Measurements from ENCODE around the gene SETBP1.
A peak's percentile ranks its signal among the peaks of the same experiment; 100 is the strongest.

Gene SETBP1

DNA sequence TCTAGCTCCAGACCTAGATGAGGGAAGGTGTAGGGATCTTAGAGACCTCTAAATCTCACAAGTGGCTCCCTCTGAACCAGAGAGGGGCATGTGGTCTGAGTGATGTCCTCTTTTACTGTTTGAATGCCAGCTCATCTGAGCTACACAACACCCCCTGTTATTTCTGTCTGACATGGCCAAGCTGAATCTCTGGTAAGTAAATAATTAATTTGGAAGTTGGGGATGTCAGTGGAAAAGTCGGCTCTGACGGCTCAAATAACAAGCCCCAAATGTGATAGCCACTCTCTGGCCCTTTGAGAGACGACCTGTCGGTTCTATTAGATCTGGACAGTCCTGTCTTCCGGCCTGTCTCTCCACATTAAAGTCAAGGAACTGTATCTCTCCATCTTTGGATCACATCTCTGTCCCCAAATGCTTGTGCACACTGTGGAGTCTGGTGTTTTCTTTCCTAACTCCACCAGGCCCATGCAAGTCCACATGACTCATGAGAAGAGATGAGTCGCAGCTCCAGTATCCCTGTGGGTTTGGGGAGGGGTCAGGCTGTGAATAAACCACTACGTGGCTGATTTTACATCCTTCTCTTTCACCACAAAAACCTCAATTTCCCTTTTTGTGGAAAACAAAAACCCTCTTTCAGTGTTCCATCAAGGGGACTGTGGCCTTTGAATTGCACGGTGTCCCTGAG, 52.5 kb downstream of the SETBP1 start:
- no peak for DNase-seq

DNA sequence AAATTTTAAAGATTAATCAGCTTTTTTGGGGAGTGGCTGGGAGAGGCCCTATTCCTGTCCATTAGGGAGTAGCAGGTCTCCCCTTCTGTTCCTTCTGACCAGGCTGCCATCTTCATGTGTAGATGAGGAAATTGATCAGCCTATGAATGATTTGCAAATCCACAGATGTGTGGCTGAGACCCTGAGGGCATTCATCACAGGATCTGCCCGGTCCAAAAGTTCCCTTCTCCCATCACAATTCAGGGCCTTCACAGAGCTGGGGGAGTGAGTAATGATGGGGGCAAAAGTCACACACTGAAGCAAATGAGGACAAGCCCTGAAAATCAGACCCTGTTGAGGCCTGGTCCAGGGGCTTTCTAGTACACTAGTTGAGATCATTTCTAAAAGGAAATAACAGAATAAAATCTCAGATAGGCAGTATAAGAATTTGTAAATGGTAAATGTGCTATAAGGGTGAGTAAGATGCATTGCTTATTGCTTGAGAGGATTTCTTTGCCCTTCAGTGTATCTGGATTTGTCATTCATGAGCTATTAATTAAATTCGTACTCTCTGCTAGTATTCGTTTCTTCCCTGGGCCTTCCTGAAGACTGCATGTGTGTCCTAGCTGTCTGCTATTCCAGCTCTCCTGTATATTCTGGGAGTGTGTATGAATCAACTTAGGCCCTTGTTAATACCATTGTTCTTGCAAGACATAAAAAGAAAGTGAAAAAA, 53.2 kb downstream of the SETBP1 start:
- DNase-seq: no peak

DNA sequence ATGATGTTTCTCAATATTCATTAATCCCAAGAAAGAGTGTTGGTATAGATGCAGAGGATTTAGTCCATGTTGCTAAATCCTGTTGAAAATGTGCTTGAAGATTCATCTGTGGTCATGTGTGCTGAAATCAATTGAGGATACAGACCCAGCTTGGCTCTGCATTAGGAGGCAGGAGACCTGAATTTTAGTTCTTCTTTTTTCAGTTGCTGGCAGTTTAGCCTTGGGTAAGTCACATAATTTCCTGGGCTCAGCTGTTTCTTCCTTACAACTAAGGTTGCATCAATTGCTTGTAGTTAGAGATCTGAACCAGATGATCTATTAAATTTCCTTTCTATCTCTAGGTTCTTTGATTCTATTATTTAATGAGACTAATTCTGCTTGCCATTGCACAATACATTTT, 54.4 kb downstream of the SETBP1 start:
- no peak for DNase-seq

DNA sequence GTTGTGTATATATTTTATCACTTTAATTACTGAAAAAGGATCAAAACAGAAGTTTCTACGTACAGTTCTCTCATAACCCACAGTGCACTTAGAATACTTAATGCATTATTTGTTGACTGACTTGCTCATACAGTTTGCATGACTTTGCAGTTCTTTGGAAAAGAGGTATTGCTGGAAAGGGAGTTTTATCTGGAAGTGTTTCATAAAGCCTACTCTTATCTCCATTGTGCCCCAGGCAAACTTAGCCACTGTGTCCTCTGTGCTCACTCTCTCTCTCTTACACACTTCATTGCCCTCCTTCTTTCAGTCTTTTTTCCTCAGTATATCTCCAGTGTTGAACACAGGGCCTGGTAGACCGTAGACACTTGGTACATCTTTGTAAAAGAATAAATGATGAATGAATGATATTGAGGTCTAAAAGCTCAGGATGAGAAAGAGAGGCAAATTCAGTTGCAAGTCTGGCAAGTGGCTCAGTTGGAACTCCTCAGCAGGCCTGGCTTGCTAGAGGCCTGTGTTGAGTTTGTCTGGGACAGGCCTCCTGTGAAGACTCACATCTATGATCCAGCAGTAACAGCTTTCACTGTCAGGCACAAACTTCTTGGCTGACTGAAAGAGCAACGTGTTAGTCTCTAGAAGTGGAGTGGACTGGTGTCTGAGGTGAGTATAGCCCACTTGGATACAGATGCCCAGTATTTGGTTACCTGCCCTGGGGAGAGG, 56.1 kb downstream of the SETBP1 start:
- no peak for DNase-seq

DNA sequence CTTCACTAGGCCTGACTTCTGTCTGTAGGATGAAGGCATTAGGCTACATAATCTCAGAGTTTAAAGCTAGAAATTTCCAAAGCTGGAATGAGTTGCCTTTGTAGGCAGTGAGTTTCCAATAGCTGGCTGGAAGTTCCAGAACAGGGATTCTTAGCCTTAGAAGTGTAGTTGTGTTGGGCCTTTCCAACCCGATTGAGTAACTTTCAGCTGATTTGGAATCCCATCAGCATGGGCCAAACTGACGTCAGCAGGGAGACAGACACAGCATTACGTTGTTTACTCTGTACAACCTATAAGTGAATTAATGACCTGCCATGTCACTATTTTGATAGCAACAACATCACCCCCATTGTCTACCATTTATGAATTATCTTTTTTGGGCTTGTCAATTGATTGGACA, 56.9 kb downstream of the SETBP1 start:
- DNase-seq: no peak

DNA sequence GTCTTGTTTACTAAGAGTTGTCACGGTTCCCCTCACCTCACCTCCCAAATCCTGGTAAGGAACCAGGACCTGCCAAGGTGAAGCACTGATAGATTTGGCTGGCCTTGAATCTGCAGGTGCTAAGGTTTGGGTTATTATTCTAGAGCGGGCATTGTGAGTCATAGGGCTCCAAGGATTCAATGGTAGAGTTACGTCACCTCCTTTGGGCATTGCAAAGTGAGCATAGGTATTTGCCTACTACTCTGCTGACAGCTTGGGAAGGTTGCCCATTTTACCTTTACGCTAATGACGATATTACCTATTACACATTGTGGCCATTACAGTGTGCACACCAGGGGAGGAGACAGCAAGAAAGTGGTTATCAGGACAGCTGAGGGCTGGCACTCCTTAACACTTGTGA, 59.3 kb downstream of the SETBP1 start:
- DNase-seq: no peak

DNA sequence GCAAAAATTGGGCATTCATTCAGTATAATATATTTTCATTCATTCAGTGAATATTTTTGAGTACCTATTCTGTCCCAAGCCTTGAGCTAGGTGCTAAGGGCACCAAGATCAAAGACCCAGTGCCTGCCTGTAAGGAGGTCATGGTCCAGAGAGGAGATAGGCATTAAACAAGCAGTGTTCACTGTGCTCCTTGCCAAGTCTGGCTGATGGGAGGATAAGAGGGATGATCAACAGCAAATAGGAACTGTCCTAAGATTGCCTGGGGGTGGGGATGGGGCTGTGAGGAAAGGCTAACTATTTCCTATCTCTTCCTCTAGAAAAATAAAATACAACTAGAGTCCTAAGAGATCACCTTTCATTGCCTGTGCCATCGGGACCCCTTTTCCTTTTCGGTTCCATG, 60.4 kb downstream of the SETBP1 start:
- DNase-seq: no peak

DNA sequence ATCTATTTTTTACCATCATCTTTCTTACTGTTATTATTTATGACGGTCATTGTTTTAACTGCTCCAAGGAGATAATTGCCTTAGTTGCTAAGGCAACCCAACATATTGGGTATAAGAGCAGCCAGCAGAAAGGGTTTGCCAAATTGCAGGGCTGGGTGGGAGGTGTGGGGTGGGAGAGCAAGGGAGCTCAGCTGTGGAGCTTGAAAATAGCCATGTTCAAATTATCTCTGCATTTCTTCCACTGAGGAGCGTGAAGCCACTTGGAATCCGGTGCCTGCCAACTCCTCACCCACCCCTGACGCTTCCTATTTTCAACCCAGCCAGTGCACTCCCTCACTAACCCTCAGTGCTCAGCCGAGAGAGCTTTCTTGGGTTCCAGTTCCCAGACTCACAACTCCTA, 60.8 kb downstream of the SETBP1 start:
- DNase-seq: no peak

DNA sequence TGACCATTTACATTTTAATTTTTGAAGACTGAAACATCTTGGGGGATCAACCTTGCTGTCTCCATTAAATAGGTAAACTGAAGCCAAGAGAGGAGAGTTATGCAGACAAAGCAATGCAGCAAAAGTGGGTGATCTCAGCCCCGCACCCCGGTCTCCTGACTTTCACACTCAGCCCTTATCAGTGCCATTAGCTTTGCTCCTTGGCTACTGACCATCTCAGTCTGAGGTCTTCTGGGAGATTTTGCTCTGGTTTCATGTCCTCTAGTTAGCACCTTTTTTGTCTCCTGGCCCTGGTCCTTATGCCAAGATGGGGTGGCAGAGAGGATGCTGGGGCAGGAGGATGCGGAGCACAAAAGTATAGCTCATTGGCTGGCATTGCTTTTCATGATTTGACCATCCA, 61.4 kb downstream of the SETBP1 start:
- DNase-seq: no peak

DNA sequence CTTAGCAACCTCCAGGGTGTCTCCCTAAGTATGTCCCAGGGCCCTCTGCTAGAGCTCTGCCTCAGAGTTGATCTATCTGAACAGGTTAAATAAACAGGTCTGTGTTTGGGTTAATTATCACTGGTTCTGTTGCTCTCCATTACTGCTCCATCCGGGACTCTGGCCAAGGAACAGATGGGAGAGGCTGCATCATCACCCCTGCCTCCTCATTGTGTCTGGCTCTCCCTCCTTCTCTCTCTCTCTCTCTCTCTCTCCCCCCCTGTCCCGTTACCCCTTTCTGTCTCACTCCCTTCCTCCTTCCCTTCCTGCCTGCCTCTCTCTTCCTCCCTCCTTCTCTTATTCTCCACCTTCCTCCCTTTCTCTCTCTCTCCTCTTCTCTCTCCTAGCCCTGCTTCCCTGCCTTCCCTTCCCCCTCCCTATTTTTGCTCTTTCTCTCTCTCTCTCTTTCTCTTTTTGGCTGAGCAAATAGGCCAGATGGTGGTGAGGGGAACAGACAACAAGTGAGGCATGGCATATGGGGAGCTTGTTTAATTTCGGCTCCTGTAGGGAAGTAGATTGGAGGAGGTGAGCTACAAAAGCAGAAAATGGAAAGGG, 62.1 kb downstream of the SETBP1 start:
- peak; percentile 50 for DNase-seq

DNA sequence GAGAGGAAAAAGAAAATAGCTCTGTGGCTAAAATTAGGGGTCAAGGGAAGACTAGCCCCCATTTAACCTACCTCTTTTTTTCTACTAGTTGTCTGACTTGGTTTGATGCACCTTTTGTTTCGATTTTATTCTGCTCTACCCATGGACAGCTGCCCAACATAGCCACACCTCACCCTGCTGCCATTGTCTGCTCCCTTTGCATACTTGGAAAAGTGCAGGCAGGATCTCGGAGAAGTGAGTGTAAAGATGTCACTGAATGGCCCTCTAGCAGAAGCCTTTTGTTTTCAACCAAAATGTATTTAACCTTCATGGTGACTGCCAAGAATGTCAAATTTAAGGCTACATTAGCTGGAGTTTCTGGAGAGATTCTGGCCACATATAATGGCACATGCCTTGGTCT, 62.9 kb downstream of the SETBP1 start:
- no peak for DNase-seq

DNA sequence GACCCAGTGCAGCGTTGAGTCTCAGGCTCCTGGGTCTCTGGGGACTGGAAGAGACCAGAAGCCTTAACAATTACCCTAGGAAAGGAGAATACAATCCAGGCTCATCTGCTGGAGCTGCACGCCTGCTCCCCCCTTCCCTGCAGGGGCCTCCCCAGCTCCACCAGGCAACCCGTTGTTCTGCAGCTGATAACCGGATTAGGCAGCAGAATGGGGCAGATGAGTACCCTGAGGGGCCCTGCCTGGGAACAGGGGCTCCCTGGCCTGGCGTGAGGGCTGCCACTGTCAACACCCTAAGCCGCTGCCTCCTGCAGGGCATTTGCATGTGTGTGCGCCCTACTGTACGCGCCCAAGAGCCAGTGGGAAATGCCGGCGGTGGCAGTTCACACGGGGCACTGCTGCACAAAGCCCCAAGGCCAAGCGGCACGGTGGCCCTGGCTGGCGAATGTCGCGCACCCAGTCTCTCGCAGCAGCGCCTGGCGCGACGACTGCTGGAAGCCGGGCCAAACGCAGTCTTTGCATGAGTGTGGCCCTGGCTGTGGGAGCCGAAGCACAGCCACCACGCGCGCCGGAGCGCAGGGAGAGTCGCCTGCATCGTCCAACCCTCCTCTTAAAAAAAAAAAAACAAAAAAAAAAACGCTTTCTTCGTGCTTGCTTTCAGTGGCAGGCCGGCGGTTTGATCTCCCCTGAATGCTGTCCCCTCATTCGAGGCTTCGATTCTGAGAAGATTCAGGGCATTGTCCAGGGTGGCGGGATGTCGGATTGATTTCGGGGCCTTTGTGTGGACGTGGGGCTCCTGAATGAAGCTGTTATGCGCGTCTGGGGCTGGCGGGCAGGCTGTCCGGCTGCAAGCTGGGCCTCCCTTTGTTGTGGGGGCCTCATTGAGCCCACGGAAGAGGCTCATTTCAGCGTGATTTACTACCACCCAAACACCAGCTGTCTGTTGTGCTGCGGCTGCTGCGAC, 63.8 kb downstream of the SETBP1 start:
- no peak for DNase-seq

DNA sequence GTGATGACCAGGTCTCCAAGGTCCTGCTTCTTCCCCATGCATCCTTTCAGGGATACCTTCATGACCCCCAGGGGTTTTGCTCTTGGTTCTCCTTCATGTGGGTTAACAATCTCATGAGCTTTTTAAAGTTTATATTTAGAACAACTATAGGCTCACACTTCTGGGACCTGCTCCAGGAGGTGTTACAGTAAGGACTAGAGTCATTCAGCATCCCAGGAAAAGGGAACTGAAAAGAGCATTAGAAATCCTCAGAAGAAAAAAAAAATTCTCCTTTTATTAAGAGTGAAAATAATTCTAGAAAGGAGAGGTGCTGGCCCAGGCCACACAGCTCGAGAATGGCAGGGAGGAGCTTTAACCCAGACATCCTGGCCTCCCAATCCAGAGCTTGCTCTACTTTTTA, 66.5 kb downstream of the SETBP1 start:
- DNase-seq: no peak

DNA sequence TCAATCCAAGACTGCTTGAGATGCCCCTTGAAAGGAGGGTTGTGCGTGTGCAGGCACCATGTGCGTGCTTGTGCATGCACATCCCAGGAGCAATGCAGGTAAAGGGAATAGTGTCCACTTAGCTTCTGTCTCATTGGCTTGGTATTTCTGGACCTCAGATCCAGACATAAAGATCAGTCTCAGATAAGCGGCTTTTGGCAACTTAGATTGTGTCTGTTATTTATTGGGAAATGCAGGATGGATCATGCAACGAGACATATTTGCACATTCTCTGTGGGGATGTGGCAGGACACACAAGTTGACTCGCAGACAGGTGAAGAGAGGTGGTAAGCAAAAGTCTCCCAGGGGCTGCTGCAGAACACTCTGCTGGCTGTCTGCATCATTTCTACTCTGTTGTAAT, 67.9 kb downstream of the SETBP1 start:
- no peak for DNase-seq

DNA sequence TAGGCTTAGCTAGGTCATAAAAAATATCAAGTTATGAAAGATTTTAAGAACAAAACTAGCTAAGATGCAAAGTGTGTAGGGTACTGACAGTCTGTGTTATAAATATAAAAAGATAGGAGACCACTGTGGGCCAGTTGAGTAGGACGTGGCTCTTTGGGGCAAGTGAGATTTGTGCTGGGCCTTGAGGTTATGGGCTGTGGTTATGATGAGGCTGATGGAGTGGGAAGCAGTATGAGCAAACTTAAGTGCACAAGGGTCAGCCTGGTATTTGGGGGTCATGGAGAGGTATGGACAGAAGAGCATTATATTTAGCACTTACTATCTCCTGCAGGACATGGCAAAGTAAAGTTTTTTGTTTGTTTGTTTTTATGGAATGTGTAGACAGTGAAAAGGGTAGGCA, 70.1 kb downstream of the SETBP1 start:
- no peak for DNase-seq

DNA sequence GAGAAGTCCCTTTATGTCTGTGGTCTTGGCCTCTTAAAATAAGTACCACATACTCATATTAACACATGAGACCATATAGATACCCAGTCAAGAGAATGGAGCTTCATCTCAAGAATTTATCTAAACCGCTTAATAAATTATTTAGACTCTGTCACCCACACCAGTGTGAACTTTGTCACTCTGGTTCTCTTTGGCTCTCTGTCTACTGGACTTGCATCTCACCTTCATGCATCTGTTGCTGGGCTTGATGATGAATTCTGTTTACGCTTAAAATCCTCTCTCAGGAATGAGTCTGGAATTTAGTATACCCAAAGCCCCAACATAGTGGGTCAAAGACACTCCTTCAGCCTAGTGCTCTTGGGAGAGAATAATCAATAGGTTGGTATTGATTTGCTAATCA, 73.9 kb downstream of the SETBP1 start:
- DNase-seq: no peak

DNA sequence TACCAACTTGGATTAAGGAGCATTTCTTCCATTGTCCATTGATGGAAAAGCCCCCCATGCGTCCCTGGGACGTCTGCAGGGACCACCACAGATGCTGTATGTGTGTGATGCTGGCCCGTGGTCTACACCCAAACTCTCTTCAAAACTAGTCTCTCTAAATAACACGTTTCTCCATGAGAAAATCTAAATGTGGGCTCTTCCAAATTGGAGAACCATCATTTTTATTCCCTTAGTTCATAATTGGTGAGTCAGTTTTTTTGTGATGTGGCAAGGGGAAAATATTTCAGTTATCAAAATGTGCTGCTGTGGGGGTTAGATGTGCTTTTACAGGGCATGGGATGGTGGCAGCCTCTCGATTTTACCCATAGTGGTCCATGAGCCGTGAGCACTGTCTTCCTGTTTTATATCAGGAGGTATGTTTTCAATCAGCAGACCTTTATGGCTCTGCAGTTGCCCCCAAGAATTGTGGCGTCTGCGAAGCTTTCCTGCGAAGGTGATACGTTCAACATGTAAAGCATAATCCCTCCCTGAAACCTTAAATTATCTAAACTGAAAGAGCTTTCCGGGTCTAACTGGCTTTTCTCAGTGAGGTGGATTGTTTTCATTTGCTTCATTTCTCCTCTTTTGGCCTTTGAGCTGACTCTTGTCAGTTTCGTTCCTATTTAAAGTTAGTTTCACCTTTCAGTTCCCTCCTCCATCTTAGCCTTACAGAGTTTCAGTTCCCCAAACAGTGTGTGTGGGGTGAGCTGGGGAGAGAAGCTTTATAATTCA, 78.4 kb downstream of the SETBP1 start:
- no peak for DNase-seq

DNA sequence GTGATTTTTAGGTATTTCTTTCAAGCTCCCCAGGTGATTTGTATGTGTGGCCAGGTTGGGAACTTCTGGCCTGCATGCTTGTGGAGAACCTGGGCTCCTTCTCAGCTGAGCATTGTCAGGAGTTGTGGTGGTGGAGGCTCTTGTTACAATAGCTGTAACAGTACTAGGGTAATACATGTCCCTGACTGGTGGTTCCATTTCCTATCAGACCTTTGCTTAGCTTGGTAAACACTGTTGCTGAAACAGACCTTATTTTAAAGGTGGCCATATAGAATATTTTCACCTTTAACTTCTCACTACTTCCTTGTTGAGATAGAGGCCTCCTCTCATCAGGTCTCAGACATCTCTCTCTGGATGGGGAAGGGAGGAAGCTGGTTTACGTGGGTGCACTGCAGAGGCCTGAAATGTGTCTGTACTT, 79.2 kb downstream of the SETBP1 start:
- DNase-seq: no peak

DNA sequence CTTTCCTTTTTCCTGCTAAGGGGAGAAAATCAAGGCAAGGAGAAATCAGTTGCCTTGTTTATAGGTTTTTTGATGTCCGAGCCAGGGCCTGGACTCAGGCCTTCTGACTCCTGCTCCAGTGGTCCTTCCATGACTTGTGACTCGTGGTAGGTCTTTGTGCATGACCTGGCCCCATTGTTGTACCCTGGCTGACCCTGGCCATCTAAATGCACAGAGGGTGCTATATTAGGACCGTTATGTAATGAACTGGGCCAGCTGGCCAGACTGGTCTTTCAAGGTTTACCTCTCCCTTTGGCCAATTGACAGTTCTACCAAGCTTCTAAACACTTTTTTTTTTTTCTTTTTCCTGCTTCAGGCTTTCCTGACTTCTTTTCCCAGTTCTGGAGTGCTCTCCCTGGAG, 81.1 kb downstream of the SETBP1 start:
- no peak for DNase-seq

DNA sequence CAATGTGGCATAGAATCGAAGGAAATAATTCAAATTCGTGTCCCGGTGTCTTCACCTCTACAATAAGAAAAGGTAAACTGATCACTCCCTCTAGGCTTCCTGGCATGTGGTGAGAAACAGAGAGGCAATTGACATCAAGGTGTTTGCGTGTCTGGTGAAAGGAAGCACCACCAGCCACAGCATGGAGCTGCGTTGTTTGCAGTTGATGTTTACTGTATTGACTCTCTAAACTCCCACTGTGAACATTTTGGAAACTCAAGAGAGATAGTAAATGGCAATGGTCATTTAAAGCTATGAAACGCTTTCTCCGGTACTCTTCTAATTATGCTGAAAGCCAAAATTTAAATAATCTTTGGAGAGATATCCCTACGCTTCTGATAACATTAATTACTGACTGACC, 82.6 kb downstream of the SETBP1 start:
- no peak for DNase-seq

DNA sequence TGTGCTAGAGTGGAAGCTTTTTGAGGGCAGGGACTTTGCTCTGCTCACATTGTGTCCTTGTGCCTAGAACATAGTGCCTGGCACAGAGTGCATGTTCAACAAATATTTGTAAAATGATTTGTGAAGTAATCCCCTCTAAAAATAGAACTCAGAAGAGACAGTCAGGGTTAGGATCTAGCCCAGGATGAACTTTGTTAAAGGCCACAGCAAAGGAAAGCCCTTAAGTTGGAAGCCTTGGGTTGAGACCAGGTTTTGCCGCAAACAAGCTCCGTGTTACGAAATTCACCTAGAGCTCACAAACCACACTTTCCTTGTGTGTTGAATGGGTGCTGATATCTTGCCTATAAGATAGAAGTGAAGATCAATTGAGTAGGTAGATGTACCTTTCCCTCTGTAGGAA, 84.2 kb downstream of the SETBP1 start:
- DNase-seq: no peak

DNA sequence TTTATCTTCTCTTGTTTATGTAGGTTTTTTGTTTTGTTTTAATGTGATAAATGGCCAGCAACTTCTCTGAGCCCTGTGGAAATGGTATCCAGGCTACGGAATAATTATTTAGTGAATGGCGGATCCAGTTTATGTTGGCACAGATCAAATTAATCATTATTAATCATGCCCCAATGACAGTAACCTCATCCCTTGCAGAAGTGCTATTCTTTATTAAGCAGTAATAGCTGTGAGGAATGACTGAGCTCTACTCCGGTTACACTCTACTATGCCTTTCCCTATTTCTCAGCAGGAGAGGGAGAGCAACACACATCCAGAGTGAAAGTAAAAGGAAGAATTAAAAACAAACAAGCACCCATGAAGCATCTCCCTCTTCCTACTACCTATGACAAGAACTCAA, 84.8 kb downstream of the SETBP1 start:
- DNase-seq: peak; percentile 91
